Right lobe of liver (tissue), 6 donors: ENCODE measurements around the gene PPP1R1A. TPM values are rescaled to one million over a fixed set of nuclear protein-coding genes. Genes with fewer than 3 reads are reported as not detected.
A peak's percentile ranks its signal among the peaks of the same experiment; 100 is the strongest.

Experiments
- ATAC-seq, 4 donors: fragments of 200-7000 bp; cut with Tn5 transposase; one replicate each; pipeline ENCODE4 v1.9.1; 2020; ENCODE audit warnings: mild to moderate bottlenecking in 4 of 4, moderate library complexity in 4 of 4
- DNase-seq, 3 donors: peaks; one replicate each; pipeline ENCODE4 v3.0.0-alpha.2; 2020
- H3K27ac ChIP-seq, 3 donors: fragments of 200-600 bp; one replicate each; pipeline ENCODE4 v1.8.0; 2022
- H3K27me3 ChIP-seq, 2 donors: fragments of 200-600 bp; one replicate each; pipeline ENCODE4 v1.8.0; 2022
- H3K36me3 ChIP-seq, 4 donors: fragments of 200-600 bp; sonication (generic) in 1 of 4; one replicate each; pipeline versions ENCODE4 v1.5.1 to v1.8.0; 2017 to 2022; ENCODE audit warnings: control low read depth in 1 of 4
- H3K4me1 ChIP-seq, 4 donors: fragments of 200-600 bp; sonication (generic) in 1 of 4; one replicate each; pipeline versions ENCODE4 v1.5.1 to v1.8.0; 2017 to 2022; ENCODE audit warnings: control low read depth in 1 of 4
- H3K4me3 ChIP-seq, 3 donors: fragments of 200-600 bp; one replicate each; pipeline ENCODE4 v1.8.0; 2022
- H3K9me3 ChIP-seq, 4 donors: fragments of 200-600 bp; sonication (generic) in 1 of 4; one replicate each; pipeline versions ENCODE4 v1.5.1 to v1.8.0; 2017 to 2022; ENCODE audit warnings: control low read depth in 1 of 4
- CTCF ChIP-seq, 4 donors: fragments of 200-600 bp in 3 of 4; fragments of 450-650 bp in 1 of 4; IDR thresholded peaks; one replicate each; pipeline versions ENCODE4 v1.5.1 to v1.8.0; 2016 to 2022; ENCODE audit warnings: antibody characterized with exemption in 4 of 4, mild to moderate bottlenecking in 2 of 4
- POLR2A ChIP-seq: fragments of 450-650 bp; IDR thresholded peaks from one replicate; pipeline ENCODE4 v1.6.1; 2017; ENCODE audit warnings: antibody characterized with exemption, mild to moderate bottlenecking
- WGBS: methylation state at CpG from one replicate; pipeline ENCODE4 v1.1.6; 2018; ENCODE audit warnings: low coverage, low lambda C conversion rate; ENCODE audit not compliant: insufficient coverage; ENCODE audit errors: missing lambda C conversion rate; 5-methylcytosine and 5-hydroxymethylcytosine counted together
- intact Hi-C, 2 donors: fragments of 100-400 bp; cut with DNase I; formaldehyde crosslinking; loops; one replicate each; pipeline versions ENCODE4 v1.11.2 to v1.14.1; 2022
- total RNA-seq, 6 experiments: library from RNA; depleted of rRNA in 2 of 6; stranded (reverse); fragments of >200 nt in 2 of 6; fragmentation: NEBNext Ultra II Directional in 3 of 6; extraction: Animal tissue kit (Norgen Biotek cat#: 25700) in 3 of 6; gene quantifications; one replicate each; pipeline versions ENCODE4 v1.1.0 to v1.2.4, GENCODE V29; 2016 to 2023
- donor health status: DM: no; HTN: yes; CAD: no.
- donor health status: DM: no; HTN: no; CAD: no.
- donor health status: DM: no; HTN: no; CAD: no.
- donor health status: DM: no; HTN: yes; CAD: no.
- donor health status: DM: no; HTN: yes; CAD: no.

The PPP1R1A gene
- total RNA-seq, 6 experiments from 2014 or later = 15.6 to 153 (median 54.5) TPM

GRCh38 chr12:54589964-54590363, 1.5 kb upstream of the PPP1R1A start:
- TF ChIP-seq POLR2A = no peak
- no peak for TF ChIP-seq CTCF (IDR thresholded peaks at IDR 0.05)
- Histone ChIP-seq H3K9me3 (no peaks in the 10 kb centered on the region), H3K27ac (no peak overlapping the region), H3K36me3 (no peaks in the 10 kb centered on the region), H3K27me3 (no peaks in the 10 kb centered on the region), H3K4me1 (peaks cover 0 to 16% (median 7%) of the 10 kb centered on the region in 4 donors), H3K4me3 (no peak overlapping the region)
- ATAC-seq (no peak), DNase-seq (no peak)
- intact Hi-C loops = no loop called here
- WGBS = no CpG with 5 or more reads among the region's 5 CpGs

DNA sequence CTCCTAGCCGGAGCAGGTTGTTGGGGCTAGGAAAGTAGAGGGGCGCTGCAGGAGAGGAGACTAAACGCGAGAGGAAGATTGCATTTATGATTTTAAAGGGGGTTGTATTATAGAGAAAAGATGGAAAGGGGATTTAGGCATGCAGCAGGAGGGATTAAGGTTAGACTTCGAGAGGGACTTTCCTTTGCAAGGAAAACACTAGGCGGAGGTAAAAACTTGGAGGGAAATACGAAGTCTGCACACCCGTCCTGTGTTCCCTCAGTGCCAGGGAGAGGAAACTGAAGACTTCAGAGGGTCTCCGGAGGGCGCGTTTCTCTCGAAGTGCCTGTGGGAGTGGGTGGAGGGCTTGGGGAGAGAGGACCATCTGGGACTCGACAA, 420 bp upstream of the PPP1R1A start:
- Histone ChIP-seq H3K27ac (no peak overlapping the region), H3K9me3 (no peaks in the 10 kb centered on the region), H3K4me1 (peaks cover 0 to 20% (median 7%) of the 10 kb centered on the region in 4 donors), H3K4me3 (peak overlapping the region in 2 of 3 donors; percentile 67 to 68), H3K27me3 (no peaks in the 10 kb centered on the region), H3K36me3 (peaks cover 0 to under 1% (median 0%) of the 10 kb centered on the region in 4 donors)
- DNase-seq = no peak
- intact Hi-C loops = no loop called here
- 32% methylated on average over 13 of the region's 13 CpGs for WGBS
- TF ChIP-seq CTCF (IDR thresholded peaks at IDR 0.05) (no peak), POLR2A (no peak)
- ATAC-seq = no peak

DNA sequence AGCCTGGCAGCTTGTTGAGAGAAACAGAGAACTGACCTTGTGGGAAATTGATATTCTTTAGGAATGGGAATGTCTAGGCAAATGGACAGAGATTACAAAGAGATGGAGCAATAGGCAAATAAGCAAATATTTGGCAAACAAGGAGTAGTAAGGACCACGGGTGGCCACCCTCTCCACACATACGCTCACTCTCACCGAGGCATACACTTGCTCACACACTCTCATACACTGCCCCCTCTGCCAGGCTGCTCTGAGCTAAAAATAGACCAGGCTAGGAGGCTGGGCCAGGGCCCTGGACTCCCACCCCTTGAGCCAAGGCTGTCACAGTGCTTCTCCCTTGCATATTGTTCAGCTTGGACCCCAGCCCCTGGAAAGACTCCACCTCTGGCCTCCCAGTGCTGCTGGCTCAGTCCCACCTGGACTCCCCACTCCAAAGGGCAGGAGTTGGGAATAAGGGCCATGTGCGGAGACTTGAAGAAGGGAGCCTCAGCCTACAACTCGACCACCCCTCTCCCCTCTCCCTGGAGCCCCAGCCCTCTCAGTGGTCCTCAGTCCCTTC, 1.1 kb downstream of the PPP1R1A start:
- peak overlapping the region; percentile 29 to 82 (median 68) for H3K27ac ChIP-seq
- peak; percentile 79 to 94 (median 93) for DNase-seq
- no peaks in the 10 kb centered on the region for H3K9me3 ChIP-seq
- peak overlapping the region; percentile 58 to 68 (median 67) for H3K4me3 ChIP-seq
- H3K36me3 ChIP-seq = peaks cover 0 to 9% (median under 1%) of the 10 kb centered on the region in 4 donors
- H3K27me3 ChIP-seq = no peaks in the 10 kb centered on the region
- intact Hi-C loops = no loop called here
- WGBS = 14% methylated on average over 4 of the region's 5 CpGs
- TF ChIP-seq POLR2A = peak; percentile 34
- no peak for TF ChIP-seq CTCF (IDR thresholded peaks at IDR 0.05)
- H3K4me1 ChIP-seq = peaks cover 0 to 20% (median 7%) of the 10 kb centered on the region in 4 donors
- ATAC-seq = peak; percentile 94 to 96 (median 96)

DNA sequence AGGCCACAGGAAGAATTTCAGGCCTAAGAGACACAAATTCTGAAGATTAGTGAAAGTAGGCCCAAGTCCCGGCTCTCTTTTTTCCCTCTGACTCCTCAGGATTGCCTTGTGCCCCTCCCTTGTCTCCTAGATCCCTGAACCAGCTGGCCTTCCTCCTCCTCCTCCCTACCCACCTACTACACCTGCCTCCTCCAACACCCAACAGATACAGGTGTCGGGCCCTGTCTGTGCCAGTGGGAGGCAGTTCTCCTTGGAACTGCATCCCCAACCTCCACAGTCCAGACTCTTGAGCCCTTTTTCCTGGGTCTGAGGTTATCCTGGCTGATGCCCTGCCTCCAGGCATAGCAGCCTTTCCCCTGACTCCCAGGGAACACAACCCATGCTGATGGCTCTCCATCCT, 1.8 kb downstream of the PPP1R1A start:
- peak overlapping the region in 2 of 3 donors; percentile 35 to 50 for H3K4me3 ChIP-seq
- TF ChIP-seq POLR2A (no peak), CTCF (IDR thresholded peaks at IDR 0.05) (no peak)
- WGBS = 94% methylated on average over 2 of the region's 2 CpGs
- H3K9me3 ChIP-seq = no peaks in the 10 kb centered on the region
- H3K36me3 ChIP-seq = peaks cover 0 to 12% (median 4%) of the 10 kb centered on the region in 4 donors
- peak overlapping the region in 1 of 3 donors; percentile 82 for H3K27ac ChIP-seq
- H3K27me3 ChIP-seq = no peaks in the 10 kb centered on the region
- DNase-seq (no peak), ATAC-seq (no peak)
- intact Hi-C loops = no loop called here
- H3K4me1 ChIP-seq = peaks cover 0 to 20% (median 7%) of the 10 kb centered on the region in 4 donors
